ENCODE results near the gene JMJD1C.
"Not testable (repeated sequence)": the region's sequence is repeated elsewhere in the genome, so short reads cannot be mapped to it uniquely, and the experiment has no call there.

JMJD1C gene

GRCh38 chr10:63157845-63158624 lies 307.7 kb downstream of the JMJD1C start:
- FAIRE-seq, result peak; percentile 55

- FAIRE-seq, result peak; percentile 92
These were observed 309.5 kb downstream of the JMJD1C start for GRCh38 chr10:63156236-63156635.

- FAIRE-seq, result no peak
These were observed 310.3 kb downstream of the JMJD1C start for GRCh38 chr10:63155388-63156020.

- FAIRE-seq, result no peak
These were observed 311.0 kb downstream of the JMJD1C start for GRCh38 chr10:63154546-63155387.

GRCh38 chr10:63153868-63154545 lies 311.8 kb downstream of the JMJD1C start:
- FAIRE-seq, result not testable (repeated sequence)

GRCh38 chr10:63150745-63151144 lies 315.0 kb downstream of the JMJD1C start:
- FAIRE-seq, result no peak

- no peak for FAIRE-seq
These were observed 319.3 kb downstream of the JMJD1C start for GRCh38 chr10:63146503-63146902.

- FAIRE-seq, result no peak
These were observed 320.0 kb downstream of the JMJD1C start for GRCh38 chr10:63145782-63146181.

GRCh38 chr10:63143987-63144386 lies 321.8 kb downstream of the JMJD1C start:
- no peak for FAIRE-seq

GRCh38 chr10:63142136-63142535 lies 323.6 kb downstream of the JMJD1C start:
- FAIRE-seq, result no peak

GRCh38 chr10:63140077-63140476 lies 325.7 kb downstream of the JMJD1C start:
- FAIRE-seq, result no peak

- FAIRE-seq, result no peak
These were observed 328.5 kb downstream of the JMJD1C start for GRCh38 chr10:63137306-63137705.

- no peak for FAIRE-seq
These were observed 331.8 kb downstream of the JMJD1C start for GRCh38 chr10:63133821-63134557.

GRCh38 chr10:63133056-63133820 lies 332.5 kb downstream of the JMJD1C start, which contains the start of gene NRBF2:
Gene NRBF2, plus strand, starts transcription at chr10:63133328. Its CDS starts 143 bp downstream, at chr10:63133471.
- FAIRE-seq, result peak; percentile 8

GRCh38 chr10:63132651-63133055 lies 333.1 kb downstream of the JMJD1C start:
- FAIRE-seq, result no peak

- no peak for FAIRE-seq
These were observed 335.9 kb downstream of the JMJD1C start for GRCh38 chr10:63129888-63130287.

GRCh38 chr10:63128443-63128842 lies 337.3 kb downstream of the JMJD1C start:
- no peak for FAIRE-seq

- FAIRE-seq, result no peak
These were observed 340.3 kb downstream of the JMJD1C start for GRCh38 chr10:63125459-63125858.

- FAIRE-seq, result no peak
These were observed 341.9 kb downstream of the JMJD1C start for GRCh38 chr10:63123727-63124362.

GRCh38 chr10:63120554-63120953 lies 345.2 kb downstream of the JMJD1C start:
- FAIRE-seq, result peak; percentile 65

GRCh38 chr10:63119041-63119440 lies 346.7 kb downstream of the JMJD1C start:
- no peak for FAIRE-seq

Measured in endometrium (tissue), 2 donors.